ENCODE data around the gene RAP2B.
A peak's percentile ranks its signal among the peaks of the same experiment; 100 is the strongest.
"Not testable (repeated sequence)": the region's sequence is repeated elsewhere in the genome, so short reads cannot be mapped to it uniquely, and the experiment has no call there.

RAP2B gene

DNA sequence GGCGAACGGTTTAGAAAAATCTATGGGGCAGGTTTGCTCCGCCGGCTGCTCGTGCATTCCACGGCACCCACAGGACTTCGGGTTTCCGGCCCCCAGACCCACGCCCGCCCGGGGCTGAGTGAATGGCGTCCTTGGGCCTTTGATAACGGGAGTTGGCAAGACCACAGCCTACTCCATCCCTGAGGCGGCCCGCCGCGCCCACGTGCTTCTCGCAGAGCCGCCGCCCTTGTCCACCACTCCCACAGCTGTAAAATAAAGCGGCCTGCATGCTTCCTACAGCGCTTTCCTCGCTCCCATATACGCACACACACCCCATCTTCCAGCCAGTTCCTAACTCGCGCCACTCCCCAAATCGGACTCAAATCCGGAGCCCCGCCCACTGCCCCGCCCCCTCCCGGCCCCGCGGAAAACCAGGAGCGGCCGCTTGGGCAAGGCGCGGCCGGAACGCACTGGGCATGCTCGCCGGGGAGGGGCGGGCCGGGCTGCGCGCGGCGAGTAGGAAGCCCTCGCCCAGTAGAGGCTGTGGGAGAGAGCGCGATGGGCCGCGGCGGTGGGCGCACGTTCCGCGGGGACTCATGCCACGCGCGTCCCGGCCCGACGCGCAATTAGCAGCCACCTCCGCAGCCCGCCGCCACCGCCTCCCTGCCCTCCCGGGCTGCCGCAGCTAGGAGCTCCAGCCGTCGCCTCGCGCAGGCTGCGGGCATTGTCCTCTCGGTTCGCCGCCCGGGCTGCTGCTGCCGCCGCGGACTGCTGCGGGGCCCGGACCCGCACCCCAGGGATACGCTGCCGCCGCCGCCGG lies at the start of gene RAP2B:
TSS of gene RAP2B (plus strand) at position 513 of the 799 bp plus-strand sequence. CDS start 468 bp downstream, outside the sequence.
- DNase-seq = peak; percentile 16 to 97 (median 91)

- no peak for DNase-seq
Observed at GRCh38 chr3:153113541-153113940, 48.5 kb upstream of the RAP2B start.

DNA sequence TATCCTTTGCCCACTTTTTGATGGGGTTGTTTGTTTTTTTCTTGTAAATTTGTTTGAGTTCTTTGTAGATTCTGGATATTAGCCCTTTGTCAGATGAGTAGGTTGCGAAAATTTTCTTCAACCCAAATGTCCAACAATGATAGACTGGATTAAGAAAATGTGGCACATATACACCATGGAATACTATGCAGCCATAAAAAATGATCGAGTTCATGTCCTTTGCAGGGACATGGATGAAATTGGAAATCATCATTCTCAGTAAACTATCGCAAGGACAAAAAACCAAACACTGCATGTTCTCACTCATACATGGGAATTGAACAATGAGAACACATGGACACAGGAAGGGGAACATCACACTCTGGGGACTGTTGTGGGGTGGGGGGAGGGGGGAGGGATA lies 47.8 kb upstream of the RAP2B start:
- DNase-seq = not testable (repeated sequence)

- DNase-seq = no peak
Observed at GRCh38 chr3:153115326-153115725, 46.7 kb upstream of the RAP2B start.

GRCh38 chr3:153127788-153128187 lies 34.2 kb upstream of the RAP2B start:
- DNase-seq = no peak

- no peak for DNase-seq
Observed at GRCh38 chr3:153129426-153129825, 32.6 kb upstream of the RAP2B start.

GRCh38 chr3:153129866-153130265 lies 32.2 kb upstream of the RAP2B start:
- no peak for DNase-seq

DNA sequence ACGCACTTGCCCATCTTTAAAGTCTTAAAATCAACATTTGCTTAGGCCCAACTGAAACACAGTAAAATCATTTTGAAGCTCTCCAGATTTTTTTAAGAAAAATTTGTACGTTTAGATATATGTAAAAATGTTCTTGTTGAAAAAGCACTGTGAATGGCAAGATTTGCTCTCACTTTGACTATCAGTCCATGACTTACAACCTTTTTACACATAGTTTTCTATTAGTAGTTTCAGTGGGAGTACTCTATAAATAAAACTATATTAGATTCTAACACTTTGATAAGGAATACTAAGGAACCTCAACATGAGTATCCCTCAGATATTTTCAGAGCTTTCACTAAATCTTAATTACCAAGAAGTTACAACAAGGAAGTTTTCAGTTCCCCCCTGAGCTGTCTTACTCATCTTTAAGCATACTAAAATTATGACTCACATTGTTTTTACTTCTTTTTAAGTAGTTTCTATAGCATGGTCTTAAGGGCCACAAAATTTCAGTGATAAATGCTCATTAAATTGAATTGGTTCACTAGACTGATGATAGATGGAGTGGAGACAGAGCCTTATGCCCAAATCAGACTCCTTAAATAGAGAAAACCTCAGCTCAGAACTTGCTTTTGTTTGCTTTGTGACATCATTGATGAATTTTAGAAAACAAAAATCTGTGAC lies 31.6 kb upstream of the RAP2B start:
- no peak for DNase-seq

DNA sequence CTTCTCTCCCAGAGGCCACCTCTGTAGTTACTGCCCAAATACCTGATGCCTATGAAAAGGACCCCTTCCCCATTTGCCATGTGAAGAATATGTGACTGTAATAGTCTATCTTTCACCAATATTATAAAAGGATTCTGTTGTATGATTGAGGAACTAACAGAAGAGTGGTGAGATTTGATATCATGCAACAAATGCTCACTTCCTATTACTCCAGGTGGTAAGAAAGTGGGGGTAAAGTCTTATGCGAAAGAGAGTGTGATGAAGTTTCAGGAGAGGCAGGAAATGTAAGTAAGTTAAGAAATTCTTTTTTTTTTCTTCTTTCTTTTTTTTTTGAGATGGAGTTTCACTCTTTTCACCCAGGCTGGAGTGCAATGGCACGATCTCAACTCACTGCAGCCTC lies 24.4 kb upstream of the RAP2B start:
- no peak for DNase-seq

- no peak for DNase-seq
Observed at GRCh38 chr3:153138276-153139210, 23.5 kb upstream of the RAP2B start.

DNA sequence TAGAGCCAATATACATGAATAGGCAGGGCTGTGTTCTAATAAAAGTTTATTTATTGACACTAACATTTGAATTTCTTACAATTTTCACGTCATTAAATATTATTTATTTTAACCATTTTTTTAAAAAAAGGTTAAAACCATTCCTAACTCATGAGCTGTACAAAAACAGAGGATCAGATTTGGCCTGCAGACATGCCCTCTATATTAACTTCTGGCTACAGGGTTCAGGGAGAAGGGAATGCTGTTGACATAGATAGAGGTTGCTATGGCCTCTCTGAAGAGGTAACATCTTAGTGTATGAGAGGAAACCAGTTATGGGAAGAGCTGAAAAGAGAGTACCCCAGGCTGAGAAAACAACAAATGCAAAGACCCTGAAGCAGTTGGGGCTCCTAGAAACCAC lies 19.1 kb upstream of the RAP2B start:
- no peak for DNase-seq

GRCh38 chr3:153144071-153144470 lies 18.0 kb upstream of the RAP2B start:
- no peak for DNase-seq

- no peak for DNase-seq
Observed at GRCh38 chr3:153144779-153145178, 17.2 kb upstream of the RAP2B start.

- no peak for DNase-seq
Observed at GRCh38 chr3:153145454-153145853, 16.6 kb upstream of the RAP2B start.

- DNase-seq = no peak
Observed at GRCh38 chr3:153146191-153147053, 15.6 kb upstream of the RAP2B start.

- DNase-seq = no peak
Observed at GRCh38 chr3:153150991-153151390, 11.0 kb upstream of the RAP2B start.

DNA sequence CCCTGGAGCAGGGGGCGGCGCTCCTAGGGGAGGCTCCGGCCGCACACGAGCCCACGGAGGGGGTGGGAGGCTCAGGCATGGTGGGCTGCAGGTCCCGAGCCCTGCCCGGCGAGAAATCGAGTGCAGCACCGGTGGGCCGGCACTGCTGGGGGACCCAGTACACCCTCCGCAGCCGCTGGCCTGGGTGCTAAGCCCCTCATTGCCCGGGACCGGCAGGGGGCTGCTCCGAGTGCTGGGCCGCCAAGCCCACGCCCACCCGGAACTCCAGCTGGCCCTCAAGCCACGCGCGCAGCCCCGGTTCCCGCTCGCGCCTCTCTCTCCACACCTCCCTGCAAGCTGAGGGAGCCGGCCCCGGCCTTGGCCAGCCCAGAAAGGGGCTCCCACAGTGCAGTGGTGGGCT lies 6.2 kb upstream of the RAP2B start:
- not testable (repeated sequence) for DNase-seq

DNA sequence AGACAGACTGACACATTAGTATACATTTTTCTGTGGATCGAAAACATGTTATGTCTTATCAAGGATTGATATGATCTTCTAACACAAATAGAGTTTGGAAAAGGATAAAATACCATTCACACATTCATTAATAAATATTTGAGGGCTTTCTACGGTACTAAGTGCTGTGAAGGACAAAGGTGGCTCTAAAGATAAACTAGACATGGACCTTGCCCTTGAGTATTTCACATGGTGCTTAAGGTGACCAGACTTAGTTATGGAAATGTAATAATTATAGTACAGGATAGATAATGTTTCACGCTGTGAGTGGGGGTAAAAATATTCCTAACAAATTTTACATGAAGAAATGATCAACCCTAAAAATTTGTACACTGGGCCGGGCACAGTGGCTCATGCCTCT lies 3.8 kb upstream of the RAP2B start:
- no peak for DNase-seq

- DNase-seq = no peak
Observed at GRCh38 chr3:153158961-153159735, 2.9 kb upstream of the RAP2B start.
